Measurements from ENCODE around the gene RICTOR. TPM values are rescaled to one million over a fixed set of nuclear protein-coding genes. Genes with fewer than 3 reads are reported as not detected.

RICTOR gene
- total RNA-seq, 1 experiment from 2014 or later, result 22.4 TPM

GRCh38 chr5:39021413-39021812, 52.8 kb downstream of the RICTOR start:
- Mint-ChIP-seq H3K4me1 (peaks cover 53% of the 10 kb centered on the region), H3K4me3 (no peak overlapping the region), H3K9me3 (peaks cover 7% of the 10 kb centered on the region; the same call in 1 of the 2 replicates), H3K27ac (peak overlapping the region; percentile 60), H3K27me3 (ENCODE audit: low read depth) (no peaks in the 10 kb centered on the region), H3K36me3 (peaks cover 15% of the 10 kb centered on the region)
- ChIA-PET CTCF (interaction anchor here (0.6 to 1.0 kb wide), 2 partner anchors 27 to 60 kb away, joined by 3 to 4 read pairs; no protein-coding TSS in a partner anchor), POLR2A (no interaction called here)
- DNase-seq (ENCODE audit: low spot score) (peak; percentile 15), ATAC-seq (peak; percentile 88)
- TF ChIP-seq MLX (CRISPR knock-in tag; IDR thresholded peaks at IDR 0.05) (no peak), NFE2L1 (CRISPR knock-in tag; IDR thresholded peaks at IDR 0.05) (peak; percentile 66; the same call in 1 of the 2 replicates), ZSCAN18 (CRISPR knock-in tag; IDR thresholded peaks at IDR 0.05) (no peak), ZNF281 (CRISPR knock-in tag; IDR thresholded peaks at IDR 0.05) (peak; percentile 72; the same call in 1 of the 2 replicates)

- H3K4me1 Mint-ChIP-seq, result peaks cover 59% of the 10 kb centered on the region
- no peak for DNase-seq (ENCODE audit: low spot score)
- CTCF ChIA-PET, result interaction anchor here (1.0 kb wide), 1 partner anchor 61 kb away, joined by 3 read pairs; no protein-coding TSS in a partner anchor
- no peak for ATAC-seq
- H3K27me3 Mint-ChIP-seq (ENCODE audit: low read depth), result no peaks in the 10 kb centered on the region
- H3K4me3 Mint-ChIP-seq, result no peak overlapping the region
- POLR2A ChIA-PET, result no interaction called here
- peaks cover 5% of the 10 kb centered on the region for H3K36me3 Mint-ChIP-seq
- no peak for TF ChIP-seq SMAD3 (CRISPR knock-in tag; IDR thresholded peaks at IDR 0.05; ENCODE audit: borderline replicate concordance)
- TF ChIP-seq, protein P1, sequence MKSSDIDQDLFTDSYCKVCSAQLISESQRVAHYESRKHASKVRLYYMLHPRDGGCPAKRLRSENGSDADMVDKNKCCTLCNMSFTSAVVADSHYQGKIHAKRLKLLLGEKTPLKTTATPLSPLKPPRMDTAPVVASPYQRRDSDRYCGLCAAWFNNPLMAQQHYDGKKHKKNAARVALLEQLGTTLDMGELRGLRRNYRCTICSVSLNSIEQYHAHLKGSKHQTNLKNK (CRISPR knock-in tag; IDR thresholded peaks at IDR 0.05), result no peak
- no peak overlapping the region for H3K27ac Mint-ChIP-seq
- H3K9me3 Mint-ChIP-seq, result no peaks in the 10 kb centered on the region
Observed at GRCh38 chr5:39020458-39020857, 53.7 kb downstream of the RICTOR start.

- TF ChIP-seq SOX15 (CRISPR knock-in tag; IDR thresholded peaks at IDR 0.05), result no peak
- no peak for TF ChIP-seq ZNF138 (CRISPR knock-in tag; conservative IDR thresholded peaks at IDR 0.05)
- no peak for TF ChIP-seq NFE2L1 (CRISPR knock-in tag; IDR thresholded peaks at IDR 0.05)
- no peak for TF ChIP-seq JUN (CRISPR knock-in tag; IDR thresholded peaks at IDR 0.05)
- TF ChIP-seq GABPB1 (CRISPR knock-in tag; IDR thresholded peaks at IDR 0.05), result no peak
- no peak for TF ChIP-seq TP53 (CRISPR knock-in tag; IDR thresholded peaks at IDR 0.05)
- TF ChIP-seq FOXK1 (CRISPR knock-in tag; IDR thresholded peaks at IDR 0.05), result no peak
- TF ChIP-seq ATF1 (CRISPR knock-in tag; IDR thresholded peaks at IDR 0.05), result no peak
- no peak for TF ChIP-seq NR2C2 (CRISPR knock-in tag; IDR thresholded peaks at IDR 0.05)
- no peak for TF ChIP-seq ZBTB43 (CRISPR knock-in tag; IDR thresholded peaks at IDR 0.05)
- no peak for TF ChIP-seq ZNF317 (CRISPR knock-in tag; IDR thresholded peaks at IDR 0.05; ENCODE audit: borderline replicate concordance, low read depth)
- TF ChIP-seq, protein P2, sequence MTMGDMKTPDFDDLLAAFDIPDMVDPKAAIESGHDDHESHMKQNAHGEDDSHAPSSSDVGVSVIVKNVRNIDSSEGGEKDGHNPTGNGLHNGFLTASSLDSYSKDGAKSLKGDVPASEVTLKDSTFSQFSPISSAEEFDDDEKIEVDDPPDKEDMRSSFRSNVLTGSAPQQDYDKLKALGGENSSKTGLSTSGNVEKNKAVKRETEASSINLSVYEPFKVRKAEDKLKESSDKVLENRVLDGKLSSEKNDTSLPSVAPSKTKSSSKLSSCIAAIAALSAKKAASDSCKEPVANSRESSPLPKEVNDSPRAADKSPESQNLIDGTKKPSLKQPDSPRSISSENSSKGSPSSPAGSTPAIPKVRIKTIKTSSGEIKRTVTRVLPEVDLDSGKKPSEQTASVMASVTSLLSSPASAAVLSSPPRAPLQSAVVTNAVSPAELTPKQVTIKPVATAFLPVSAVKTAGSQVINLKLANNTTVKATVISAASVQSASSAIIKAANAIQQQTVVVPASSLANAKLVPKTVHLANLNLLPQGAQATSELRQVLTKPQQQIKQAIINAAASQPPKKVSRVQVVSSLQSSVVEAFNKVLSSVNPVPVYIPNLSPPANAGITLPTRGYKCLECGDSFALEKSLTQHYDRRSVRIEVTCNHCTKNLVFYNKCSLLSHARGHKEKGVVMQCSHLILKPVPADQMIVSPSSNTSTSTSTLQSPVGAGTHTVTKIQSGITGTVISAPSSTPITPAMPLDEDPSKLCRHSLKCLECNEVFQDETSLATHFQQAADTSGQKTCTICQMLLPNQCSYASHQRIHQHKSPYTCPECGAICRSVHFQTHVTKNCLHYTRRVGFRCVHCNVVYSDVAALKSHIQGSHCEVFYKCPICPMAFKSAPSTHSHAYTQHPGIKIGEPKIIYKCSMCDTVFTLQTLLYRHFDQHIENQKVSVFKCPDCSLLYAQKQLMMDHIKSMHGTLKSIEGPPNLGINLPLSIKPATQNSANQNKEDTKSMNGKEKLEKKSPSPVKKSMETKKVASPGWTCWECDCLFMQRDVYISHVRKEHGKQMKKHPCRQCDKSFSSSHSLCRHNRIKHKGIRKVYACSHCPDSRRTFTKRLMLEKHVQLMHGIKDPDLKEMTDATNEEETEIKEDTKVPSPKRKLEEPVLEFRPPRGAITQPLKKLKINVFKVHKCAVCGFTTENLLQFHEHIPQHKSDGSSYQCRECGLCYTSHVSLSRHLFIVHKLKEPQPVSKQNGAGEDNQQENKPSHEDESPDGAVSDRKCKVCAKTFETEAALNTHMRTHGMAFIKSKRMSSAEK (CRISPR knock-in tag; IDR thresholded peaks at IDR 0.05; ENCODE audit: borderline replicate concordance), result no peak
- TF ChIP-seq OVOL2 (CRISPR knock-in tag; IDR thresholded peaks at IDR 0.05; ENCODE audit: borderline replicate concordance), result no peak
- TF ChIP-seq, protein P3, sequence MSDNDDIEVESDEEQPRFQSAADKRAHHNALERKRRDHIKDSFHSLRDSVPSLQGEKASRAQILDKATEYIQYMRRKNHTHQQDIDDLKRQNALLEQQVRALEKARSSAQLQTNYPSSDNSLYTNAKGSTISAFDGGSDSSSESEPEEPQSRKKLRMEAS (CRISPR knock-in tag; IDR thresholded peaks at IDR 0.05), result no peak
- no peak for TF ChIP-seq ETV6 (CRISPR knock-in tag; IDR thresholded peaks at IDR 0.05)
- H3K27ac Mint-ChIP-seq, result peak overlapping the region; percentile 35; the same call in 1 of the 2 replicates
- H3K9me3 Mint-ChIP-seq, result no peaks in the 10 kb centered on the region
- no peak for ATAC-seq
- peaks cover 5% of the 10 kb centered on the region for H3K36me3 Mint-ChIP-seq
- ChIA-PET POLR2A (no interaction called here), CTCF (interaction anchor here (1.1 kb wide), 1 partner anchor 62 kb away, joined by 4 read pairs; no protein-coding TSS in a partner anchor)
- no peak for DNase-seq (ENCODE audit: low spot score)
- H3K27me3 Mint-ChIP-seq (ENCODE audit: low read depth), result no peaks in the 10 kb centered on the region
- H3K4me1 Mint-ChIP-seq, result peaks cover 49% of the 10 kb centered on the region
- no peak overlapping the region for H3K4me3 Mint-ChIP-seq
Observed at GRCh38 chr5:39019254-39019653, 54.9 kb downstream of the RICTOR start.
